ENCODE measurements around the gene CREBL2.
"Not testable (repeated sequence)": the region's sequence is repeated elsewhere in the genome, so short reads cannot be mapped to it uniquely, and the experiment has no call there.

Gene CREBL2

DNA sequence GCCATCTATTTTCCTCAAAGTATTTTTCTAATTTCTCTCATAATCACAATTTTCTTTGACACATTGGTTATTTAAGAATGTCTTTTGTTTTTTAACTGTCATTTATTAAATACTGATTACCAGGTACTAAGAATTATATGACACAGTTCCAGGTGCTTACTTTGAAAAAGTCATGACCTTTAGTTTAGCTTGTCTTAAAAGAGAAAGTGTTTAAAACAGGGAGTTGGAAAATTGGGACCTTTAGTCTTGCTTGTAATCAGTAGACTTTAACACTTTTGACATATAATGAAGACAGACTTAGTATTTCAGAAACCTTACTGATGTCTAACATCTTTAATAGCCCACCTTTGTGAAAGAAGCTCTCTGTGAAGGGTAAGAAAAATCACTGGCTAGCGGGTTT lies 19.2 kb downstream of the CREBL2 start:
- in situ Hi-C loops (cut with MboI; ENCODE audit: low sequenced_read_pairs): no loop called here

DNA sequence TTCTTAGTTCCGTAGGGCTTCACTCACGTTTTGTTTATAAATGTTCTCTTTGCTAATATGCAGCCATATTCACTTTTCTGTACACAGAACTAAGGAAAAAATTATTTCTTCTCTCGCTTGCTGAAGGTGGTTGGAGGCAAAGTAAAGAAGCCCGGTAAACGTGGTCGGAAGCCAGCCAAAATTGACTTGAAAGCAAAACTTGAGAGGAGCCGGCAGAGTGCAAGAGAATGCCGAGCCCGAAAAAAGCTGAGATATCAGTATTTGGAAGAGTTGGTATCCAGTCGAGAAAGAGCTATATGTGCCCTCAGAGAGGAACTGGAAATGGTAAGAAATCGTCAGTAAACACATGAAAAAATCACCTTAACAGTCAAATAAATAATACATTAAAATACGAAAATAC lies 24.0 kb downstream of the CREBL2 start:
- in situ Hi-C loops (cut with MboI; ENCODE audit: low sequenced_read_pairs): no loop called here

DNA sequence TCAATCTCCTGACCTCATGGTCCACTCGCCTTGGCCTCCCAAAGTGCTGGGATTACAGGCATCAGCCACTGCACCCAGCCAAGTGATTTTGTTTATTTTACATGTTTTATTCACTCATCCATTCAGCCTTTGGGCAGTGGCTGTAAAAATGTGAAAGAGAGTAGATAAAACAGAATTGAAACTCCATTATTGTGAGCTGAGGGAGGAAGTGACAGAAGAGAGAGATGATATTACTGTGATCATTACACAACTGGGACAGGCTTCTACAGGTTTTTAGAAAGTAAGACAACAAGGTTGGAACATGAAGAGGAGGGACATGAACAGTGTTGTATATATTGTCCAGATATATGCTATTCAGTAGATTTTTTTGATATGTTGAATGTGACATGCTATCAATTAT lies 25.0 kb downstream of the CREBL2 start:
- in situ Hi-C loops (cut with MboI; ENCODE audit: low sequenced_read_pairs): no loop called here

DNA sequence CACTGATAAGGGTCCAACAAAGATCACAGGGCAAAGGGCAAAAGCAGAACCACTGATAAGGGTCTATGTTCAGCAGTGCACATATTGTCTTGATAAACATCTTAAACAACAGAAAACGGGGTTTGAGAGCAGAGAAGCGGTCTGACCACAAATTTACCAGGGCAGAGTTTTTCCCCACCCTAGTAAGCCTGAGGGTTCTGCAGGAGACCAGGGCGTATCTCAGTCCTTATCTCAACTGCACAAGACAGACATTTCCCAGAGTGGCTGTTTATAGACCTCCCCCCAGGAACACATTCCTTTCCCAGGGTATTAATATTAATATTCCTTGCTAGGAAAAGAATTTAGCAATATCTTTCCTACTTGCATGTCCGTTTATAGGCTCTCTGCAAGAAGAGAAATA lies 28.3 kb downstream of the CREBL2 start:
- in situ Hi-C loops (cut with MboI; ENCODE audit: low sequenced_read_pairs): not testable (repeated sequence)

DNA sequence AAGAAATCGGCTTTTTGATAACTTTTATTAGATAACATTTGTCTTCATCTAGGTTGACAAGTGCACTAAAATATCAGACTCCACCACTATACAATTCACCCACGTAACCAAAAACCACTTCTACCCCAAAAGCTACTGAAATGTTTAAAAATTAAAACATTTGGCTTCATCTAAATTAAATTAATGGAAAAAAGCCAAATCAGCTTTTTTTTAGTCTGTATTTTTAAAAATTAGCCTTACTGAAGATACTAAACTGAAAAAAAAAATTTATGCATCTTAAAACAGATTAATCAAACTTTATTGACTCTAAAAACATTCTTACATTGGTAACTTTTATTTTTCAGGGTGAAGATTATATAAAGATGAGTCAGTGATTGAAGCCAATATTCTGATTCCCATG lies 30.0 kb downstream of the CREBL2 start:
- in situ Hi-C loops (cut with MboI; ENCODE audit: low sequenced_read_pairs): no loop called here

DNA sequence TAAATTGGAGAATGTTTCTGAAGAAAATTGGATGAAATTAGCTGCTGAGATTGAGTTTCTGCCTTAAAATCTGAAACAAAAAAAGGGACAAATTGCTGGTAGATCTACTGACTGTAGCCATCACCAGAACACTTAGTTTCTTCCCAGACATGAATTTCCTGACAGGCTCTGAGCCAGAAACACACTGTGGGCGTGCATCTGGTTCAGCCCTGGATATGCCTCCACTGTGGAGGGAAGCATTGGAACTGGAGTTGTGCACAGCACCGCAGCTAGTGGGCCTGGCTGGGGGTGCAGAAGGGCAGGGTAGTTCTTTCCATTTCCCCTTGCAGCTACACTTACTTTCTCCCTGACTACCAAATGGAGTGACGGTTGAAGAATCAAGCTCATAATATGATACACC lies 31.2 kb downstream of the CREBL2 start:
- in situ Hi-C loops (cut with MboI; ENCODE audit: low sequenced_read_pairs): no loop called here

DNA sequence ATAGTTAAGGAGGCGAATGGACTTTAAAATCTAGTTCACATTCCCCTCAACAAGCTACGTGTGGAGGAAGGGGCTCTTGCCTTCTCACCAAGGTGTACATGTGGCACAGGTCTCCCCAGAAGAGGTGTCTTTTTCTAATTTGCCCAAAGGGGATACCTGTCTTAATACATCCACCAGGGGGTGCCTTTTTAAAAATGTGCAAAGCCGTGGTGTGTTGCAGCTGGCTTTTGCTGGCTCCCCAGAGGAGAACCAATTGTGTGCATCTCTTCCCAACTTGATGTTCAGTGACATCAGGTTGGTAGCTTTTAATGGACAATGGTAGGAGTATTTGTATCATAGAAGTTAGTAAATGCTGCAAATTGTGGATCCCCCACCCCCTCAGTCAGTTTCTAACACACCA lies 33.8 kb downstream of the CREBL2 start:
- in situ Hi-C loops (cut with MboI; ENCODE audit: low sequenced_read_pairs): no loop called here

DNA sequence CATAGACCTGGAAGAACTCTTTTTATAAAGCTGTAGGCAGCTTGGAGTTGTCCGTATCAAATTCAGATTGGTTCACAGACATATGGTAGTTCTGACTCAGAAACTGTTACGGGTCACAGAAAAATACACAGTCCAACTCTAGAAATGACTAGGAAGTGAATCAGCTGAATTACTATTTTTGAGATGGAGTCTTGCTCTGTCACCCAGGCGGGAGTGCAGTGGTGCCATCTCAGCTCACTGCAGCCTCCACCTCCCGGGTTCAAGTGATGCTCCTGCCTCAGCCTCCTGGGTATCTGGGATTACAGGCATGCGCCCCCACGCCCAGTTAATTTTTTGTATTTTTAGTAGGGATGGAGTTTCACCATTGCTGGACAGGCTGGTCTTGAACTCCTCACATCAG lies 34.3 kb downstream of the CREBL2 start:
- in situ Hi-C loops (cut with MboI; ENCODE audit: low sequenced_read_pairs): not testable (repeated sequence)

DNA sequence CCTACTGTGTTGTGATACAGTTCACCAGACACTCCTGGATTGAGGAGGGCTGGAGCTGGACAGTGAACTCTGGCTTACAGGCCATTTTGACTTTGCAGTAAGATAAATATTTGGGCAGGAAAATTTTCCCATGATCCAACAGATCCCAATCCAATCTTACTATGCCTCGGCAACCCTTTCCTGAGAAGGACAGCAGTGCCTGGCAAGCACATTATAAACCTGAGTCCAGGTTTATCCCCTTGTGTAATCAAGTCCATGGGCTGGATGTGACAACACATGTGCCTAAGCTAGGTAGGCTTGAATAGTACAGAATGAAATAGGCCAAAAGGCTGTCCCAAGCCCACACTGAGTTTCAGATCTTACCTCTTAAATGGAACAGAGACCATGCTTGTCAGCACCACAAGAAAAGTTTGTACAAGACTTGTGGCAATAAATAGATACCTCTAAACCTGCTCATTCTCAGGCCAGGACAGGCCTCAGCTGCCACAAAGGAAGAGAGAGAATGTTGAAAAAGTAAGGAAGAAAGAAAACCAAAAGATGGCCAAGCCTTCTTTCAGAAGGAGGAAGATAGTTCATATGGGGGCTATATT lies 34.9 kb downstream of the CREBL2 start:
- in situ Hi-C loops (cut with MboI; ENCODE audit: low sequenced_read_pairs): no loop called here

DNA sequence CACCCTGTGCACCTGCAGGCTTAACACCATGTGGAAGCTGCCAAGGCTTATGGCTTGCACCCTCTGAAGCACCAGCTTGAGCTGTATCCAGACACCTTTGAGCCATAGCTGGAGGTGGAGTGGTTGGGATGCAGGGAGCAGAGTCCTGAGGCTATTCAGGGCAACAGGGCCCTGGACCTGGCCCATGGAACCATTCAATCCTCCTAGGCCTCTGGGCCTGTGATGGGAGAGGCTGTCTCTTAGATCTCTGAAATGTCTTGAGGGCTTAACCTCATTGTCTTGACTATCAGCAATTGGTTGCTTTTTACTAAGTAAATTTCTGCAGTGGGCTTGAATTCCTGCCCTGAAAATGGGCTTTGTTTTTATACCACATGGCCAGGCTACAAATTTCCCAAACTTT lies 36.6 kb downstream of the CREBL2 start:
- in situ Hi-C loops (cut with MboI; ENCODE audit: low sequenced_read_pairs): no loop called here

DNA sequence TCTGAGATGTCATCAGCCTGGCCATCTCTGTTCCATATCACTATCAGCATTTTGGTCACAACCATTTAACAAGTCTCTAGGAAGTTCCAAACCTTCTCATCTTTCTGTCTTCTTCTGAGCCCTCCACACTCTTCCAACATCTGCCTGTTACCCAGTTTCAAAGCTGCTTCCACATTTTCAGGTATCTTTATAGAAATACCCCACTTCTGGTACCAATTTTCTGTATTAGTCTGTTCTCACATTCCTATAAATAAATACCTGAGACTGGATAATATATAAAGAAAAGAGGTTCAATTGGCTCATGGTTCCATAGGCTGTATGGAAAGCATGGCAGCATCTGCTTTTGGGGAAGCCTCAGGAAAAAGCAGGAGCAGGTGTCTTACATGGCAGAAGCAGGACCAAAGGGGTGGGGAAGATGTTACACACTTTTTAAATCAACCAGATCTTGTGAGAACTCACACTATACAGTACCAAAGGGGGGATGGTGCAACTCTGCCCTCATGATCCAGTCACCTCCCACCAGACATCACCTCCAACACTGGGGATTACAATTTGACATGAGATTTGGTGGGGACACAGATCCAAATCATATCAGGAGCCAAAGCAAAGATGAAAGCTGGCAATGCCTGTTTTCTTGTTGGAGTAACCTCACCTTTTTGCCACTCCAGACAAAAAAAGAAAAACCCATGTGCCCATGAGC lies 37.4 kb downstream of the CREBL2 start:
- in situ Hi-C loops (cut with MboI; ENCODE audit: low sequenced_read_pairs): no loop called here

DNA sequence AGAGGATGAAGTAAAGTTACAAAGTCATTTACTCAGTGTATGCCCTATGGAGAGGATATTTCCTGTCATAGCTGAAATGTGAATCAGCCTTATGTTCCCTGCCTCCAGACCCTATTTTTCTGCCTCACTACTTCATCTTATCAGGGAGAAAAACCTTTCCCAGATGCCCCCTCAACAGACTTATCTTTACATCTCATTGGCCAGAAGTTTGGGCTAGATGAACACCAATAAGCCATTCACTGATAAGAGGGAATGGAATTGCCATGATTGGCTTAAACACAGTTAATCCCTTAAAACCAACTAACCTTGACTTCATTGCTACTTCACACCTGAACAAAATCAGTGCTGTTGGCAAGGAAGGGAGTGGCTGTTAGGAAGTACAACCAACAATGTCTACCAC lies 40.1 kb downstream of the CREBL2 start:
- in situ Hi-C loops (cut with MboI; ENCODE audit: low sequenced_read_pairs): no loop called here

DNA sequence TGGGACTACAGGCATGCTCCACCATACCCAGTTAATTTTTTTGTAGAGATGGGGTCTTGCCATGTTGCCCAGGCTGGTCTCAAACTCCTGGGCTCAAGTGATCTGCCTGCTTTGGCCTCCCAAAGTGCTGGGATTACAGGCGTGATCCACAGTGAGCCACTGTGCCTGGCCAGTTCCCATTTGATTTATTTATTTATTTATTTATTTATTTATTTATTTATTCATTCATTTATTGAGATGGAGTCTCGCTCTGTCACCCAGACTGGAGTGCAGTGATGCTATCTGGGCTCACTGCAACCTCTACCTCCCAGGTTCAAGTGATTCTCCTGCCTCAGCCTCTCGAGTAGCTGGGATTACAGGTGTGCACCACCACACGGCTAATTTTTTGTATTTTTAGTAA lies 41.0 kb downstream of the CREBL2 start:
- in situ Hi-C loops (cut with MboI; ENCODE audit: low sequenced_read_pairs): not testable (repeated sequence)

DNA sequence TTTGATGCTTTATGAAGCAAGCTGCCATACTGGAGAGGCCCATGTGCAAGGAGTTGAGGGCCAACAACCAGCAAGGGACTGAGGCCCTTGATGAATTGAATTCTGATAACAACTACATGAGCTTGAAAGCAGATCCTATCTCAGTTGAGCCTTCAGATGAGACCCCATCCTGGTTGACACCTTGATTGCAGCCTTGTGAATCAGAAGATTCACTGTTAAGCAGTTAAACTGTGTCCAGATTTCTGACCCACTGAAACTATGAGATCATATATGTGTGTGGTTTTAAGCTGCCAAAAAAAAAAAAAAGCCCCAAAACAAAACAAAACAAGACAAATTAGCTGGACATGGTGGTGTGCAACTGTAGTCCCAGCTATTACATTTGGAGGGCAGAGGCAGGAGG lies 42.2 kb downstream of the CREBL2 start:
- in situ Hi-C loops (cut with MboI; ENCODE audit: low sequenced_read_pairs): no loop called here

DNA sequence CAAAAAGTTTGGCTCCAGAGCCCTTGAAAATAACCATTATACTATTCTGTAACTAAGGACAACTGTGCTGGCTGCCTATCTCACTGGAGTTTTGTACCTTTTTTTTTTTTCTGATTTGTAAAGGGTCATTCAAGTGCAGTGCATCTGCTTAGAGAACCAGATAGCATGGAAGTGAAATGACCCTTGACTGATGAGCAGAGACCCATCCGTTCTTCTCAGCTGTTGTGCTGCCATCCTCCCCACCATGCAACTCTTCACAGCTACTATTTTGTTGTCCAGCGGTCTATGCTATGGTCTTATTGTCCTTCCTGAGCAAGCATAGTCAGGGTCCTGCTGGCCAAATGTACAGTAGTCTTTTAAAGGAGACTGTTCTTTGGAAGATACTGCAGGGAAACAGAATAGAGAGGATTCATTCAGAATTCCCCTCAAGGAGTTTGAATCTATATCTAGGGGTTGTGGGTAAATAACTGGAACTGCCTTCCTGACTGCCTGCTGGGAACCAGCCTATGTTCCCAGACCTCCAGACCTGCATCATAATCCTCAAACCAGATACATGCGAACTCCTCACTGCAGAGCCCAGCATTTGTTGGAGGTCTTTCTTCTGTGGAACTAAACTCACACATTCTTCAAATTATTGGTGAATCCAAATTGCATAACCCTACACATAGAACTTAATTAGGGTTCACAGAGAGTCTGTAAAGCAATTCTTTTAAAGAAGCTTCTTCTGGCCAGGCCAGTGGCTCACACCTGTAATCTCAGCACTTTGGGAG lies 43.2 kb downstream of the CREBL2 start:
- in situ Hi-C loops (cut with MboI; ENCODE audit: low sequenced_read_pairs): no loop called here

DNA sequence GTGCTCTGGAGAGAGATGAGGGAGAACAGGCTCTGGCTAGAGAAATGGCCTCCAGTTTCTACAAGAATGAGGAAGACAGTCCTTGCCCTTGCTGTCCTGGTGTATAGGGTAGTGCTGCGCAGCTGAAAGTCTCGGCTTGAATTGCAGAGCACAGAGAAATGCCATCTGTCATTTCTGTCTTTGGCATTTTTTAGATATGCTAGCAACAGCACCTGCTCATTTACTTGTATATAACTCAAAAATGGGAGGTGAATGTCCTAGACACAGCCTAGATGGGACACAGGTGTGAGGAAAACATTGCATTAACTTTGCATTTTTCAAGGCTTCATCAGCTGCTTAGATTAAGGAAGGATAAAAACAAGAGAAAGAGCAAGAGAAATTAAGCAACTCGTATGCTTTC lies 48.5 kb downstream of the CREBL2 start:
- in situ Hi-C loops (cut with MboI; ENCODE audit: low sequenced_read_pairs): no loop called here

DNA sequence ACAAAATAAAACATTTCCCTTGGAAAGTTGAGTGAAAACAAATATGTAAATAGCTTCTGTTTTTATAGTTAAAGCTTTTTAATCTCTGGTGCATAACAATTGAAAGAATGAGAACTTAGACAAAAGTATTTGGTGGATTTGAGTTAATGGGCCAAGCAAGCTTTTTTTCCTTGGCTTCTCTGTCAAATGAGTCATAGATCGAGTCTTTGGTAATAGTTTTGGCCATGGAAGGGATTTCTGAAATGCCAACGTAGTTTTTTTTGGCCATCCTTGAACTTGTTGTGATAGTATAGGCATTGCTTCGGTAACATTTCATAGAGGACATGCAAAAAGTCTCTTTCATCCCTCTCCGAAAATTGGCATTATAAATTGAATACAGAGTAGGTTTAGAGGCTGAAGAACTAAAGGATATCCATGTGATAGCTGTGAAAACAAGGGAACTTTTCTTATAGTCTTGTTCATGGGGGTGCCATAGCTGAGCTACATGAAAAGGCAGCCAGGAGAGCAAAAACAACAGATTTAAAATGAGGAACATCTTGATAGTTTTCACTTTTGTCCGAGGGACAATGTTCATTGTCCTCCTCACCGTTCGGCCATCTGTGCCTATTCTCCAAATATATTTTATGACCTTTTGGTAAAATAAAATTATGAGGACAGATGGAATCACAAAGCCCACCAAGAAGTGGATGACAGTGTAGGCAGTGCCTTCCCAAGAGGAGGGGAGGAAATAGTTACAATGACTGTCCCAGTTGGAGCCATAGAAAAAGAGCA lies 49.6 kb downstream of the CREBL2 start:
- in situ Hi-C loops (cut with MboI; ENCODE audit: low sequenced_read_pairs): no loop called here

DNA sequence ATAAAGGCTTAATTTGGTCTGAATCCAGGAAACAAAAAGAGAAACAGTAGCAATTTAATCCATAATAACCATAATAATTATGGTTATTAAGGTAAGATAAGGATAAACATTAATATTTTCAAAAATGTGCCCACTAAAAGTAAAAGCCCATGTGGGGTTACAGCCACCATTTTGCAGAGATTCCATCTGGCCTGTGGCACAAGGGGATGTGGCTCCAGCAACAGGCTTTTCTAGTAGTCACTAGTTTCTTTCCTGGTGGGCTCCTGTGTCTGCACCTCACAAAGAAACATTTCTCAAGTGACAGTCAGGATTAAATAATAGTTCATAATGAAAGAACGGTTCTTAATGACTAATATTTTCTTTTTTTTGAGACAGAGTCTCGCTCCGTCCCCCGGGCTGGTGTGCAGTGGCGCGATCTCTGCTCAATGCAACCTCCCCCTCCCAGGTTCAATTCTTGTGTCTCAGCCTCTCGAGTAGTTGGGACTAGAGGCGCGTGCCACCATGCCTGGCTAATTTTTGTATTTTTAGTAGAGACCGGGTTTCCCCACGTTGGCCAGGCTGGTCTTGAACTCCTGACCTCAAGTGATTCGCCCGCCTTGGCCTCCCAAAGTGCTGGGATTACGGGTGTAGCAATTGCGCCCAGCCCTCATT lies 52.1 kb downstream of the CREBL2 start:
- in situ Hi-C loops (cut with MboI; ENCODE audit: low sequenced_read_pairs): no loop called here

DNA sequence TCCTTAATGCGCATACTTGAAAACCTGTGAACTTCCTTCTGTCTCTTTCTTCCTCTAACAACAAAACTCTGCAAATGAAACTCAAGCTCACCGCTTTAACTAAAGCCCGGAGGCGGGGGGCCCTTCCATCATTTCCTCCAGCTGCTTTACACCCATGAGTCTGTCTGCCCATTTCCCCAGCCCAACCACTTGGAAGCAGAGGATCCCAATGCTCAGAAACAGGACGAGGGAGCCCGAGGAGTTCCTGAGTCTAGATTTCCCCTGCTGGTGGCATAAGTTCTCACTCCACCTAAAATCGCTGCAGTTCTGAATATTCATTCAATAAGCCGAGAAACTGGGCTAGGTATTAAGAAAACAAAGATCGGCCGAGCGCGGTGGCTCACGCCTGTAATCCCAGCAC lies 53.5 kb downstream of the CREBL2 start:
- in situ Hi-C loops (cut with MboI; ENCODE audit: low sequenced_read_pairs): no loop called here

DNA sequence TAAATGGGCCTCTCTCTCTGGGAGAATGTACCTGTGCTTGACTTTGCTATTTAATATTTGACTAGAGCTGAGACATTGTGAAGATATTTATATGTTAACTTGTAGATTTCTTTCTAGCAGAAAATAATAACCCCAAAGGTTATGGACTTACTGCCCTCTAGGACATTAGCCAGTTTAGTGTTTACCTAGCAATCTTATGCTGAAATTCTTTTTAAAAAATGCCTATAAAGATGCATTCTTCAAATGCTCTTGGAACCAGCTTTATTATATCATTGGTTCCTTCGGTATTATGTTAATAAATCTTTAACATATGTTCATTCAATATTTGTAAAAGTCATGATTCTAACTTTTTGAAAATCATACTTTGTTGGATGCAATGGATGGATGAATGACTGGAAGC lies 56.3 kb downstream of the CREBL2 start:
- in situ Hi-C loops (cut with MboI; ENCODE audit: low sequenced_read_pairs): no loop called here

DNA sequence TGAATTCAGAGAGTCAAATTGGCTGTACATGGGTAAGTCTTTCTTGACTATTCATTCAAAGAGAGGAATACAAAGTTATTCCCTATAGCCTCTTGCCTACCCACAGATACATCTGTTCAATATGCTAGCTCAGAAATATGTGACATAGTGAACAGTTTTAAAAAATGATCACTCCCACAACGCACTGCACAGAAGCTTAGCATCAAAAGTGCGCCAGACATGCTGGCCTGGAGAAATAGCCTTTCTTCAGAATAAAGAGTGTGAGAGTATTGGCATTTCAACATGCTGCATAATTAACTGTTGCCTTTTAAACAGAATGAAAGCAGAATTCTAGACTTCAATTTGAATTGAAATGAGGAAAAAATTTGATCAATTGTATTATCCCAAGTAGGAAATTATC lies 57.3 kb downstream of the CREBL2 start:
- in situ Hi-C loops (cut with MboI; ENCODE audit: low sequenced_read_pairs): no loop called here
